Mesothelial cell of epicardium (in vitro differentiated cells): ENCODE data around the gene PER1. TPM values are rescaled to one million over a fixed set of nuclear protein-coding genes. Genes with fewer than 3 reads are reported as not detected.

Experiments used
- DNase-seq, 2 experiments: peaks; one replicate each; pipeline ENCODE4 v3.0.0; 2021; ENCODE audit warnings: low spot score in 2 of 2; ENCODE audit not compliant: unreplicated experiment in 2 of 2
- H3K27ac Mint-ChIP-seq: 2 replicates; pipeline ENCODE4 v1.8.0; 2021; ENCODE audit warnings: mixed read lengths
- H3K27me3 Mint-ChIP-seq: 2 replicates; pipeline ENCODE4 v1.8.0; 2021; ENCODE audit warnings: low read depth, mixed read lengths
- H3K36me3 Mint-ChIP-seq: 2 replicates; pipeline ENCODE4 v1.8.0; 2021; ENCODE audit warnings: mixed read lengths
- H3K4me1 Mint-ChIP-seq: 2 replicates; pipeline ENCODE4 v1.8.0; 2021; ENCODE audit warnings: mixed read lengths
- H3K4me3 Mint-ChIP-seq: 2 replicates; pipeline ENCODE4 v1.8.0; 2021; ENCODE audit warnings: mild to moderate bottlenecking, moderate library complexity, mixed read lengths
- H3K9me3 Mint-ChIP-seq: 2 replicates; pipeline ENCODE4 v1.8.0; 2021; ENCODE audit warnings: mixed read lengths
- total RNA-seq: library from RNA; stranded (reverse); gene quantifications from 3 replicates; pipeline ENCODE4 v1.2.1, GENCODE V29; 2021
- TF ChIP-seq, protein P1 (sequence below): fragments of 200-600 bp; sonication (generic); IDR thresholded peaks from one replicate; pipeline ENCODE4 v1.5.0; 2021; ENCODE audit warnings: antibody characterized with exemption; ENCODE audit not compliant: unreplicated experiment

Gene PER1
- total RNA-seq, 1 donor from 2014 or later = 70.2 TPM

DNA sequence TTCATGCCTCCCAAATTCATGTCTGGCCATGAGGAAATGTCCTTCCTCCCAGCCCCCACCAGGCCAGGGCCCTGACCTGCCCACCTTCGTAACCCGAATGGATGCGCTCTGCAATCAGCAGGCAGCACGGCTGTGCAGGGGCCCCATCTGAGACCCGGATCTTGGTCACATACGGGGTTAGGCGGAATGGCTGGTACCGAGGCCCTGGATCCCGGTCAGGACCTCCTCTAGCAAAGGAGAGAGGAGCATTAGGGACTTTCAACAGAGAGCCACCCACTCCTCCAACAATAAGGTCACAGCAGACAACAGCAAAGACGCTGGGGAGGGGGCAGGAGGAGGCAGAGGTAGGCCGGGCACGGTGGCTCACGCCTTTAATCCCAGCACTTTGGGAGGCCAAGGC lies 3.6 kb downstream of the PER1 start:
- Mint-ChIP-seq H3K4me3 (no peak overlapping the region), H3K36me3 (peaks cover 29% of the 10 kb centered on the region), H3K27me3 (no peaks in the 10 kb centered on the region), H3K27ac (no peak overlapping the region), H3K9me3 (no peaks in the 10 kb centered on the region), H3K4me1 (peaks cover 22% of the 10 kb centered on the region)
- TF ChIP-seq, protein P1, sequence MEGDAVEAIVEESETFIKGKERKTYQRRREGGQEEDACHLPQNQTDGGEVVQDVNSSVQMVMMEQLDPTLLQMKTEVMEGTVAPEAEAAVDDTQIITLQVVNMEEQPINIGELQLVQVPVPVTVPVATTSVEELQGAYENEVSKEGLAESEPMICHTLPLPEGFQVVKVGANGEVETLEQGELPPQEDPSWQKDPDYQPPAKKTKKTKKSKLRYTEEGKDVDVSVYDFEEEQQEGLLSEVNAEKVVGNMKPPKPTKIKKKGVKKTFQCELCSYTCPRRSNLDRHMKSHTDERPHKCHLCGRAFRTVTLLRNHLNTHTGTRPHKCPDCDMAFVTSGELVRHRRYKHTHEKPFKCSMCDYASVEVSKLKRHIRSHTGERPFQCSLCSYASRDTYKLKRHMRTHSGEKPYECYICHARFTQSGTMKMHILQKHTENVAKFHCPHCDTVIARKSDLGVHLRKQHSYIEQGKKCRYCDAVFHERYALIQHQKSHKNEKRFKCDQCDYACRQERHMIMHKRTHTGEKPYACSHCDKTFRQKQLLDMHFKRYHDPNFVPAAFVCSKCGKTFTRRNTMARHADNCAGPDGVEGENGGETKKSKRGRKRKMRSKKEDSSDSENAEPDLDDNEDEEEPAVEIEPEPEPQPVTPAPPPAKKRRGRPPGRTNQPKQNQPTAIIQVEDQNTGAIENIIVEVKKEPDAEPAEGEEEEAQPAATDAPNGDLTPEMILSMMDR = no peak
- DNase-seq = no peak

DNA sequence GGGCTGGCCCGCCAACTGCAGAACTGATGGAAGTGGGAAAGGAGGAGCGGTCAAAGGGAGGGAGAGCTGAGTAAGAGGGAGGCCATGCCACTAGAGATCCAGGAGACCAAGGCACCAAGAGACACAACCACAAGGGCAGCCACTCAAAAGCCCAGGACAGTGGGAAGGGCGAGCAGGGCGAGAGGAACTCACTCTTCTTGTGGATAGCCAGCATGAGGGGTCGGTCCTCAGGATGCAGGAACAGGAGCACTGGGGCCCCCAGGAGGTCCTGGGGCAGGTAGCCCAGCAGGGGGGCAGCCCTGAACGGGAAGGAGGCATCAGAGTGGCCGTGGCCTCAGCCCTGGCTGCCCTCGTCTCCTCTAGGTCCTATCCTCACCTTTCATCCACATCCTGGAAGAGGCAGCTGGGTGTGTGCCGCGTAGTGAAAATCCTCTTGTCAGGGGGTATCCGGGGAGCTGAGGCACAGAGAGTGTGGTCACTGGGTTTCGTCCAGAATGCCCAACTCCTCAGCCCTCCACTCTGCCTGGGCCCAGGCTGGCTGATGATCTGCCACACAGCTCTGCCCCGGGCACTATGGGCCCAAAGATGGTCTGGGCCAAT lies 4.3 kb downstream of the PER1 start:
- H3K4me3 Mint-ChIP-seq = no peak overlapping the region
- H3K36me3 Mint-ChIP-seq = peaks cover 29% of the 10 kb centered on the region
- peaks cover 15% of the 10 kb centered on the region for H3K4me1 Mint-ChIP-seq
- no peaks in the 10 kb centered on the region for H3K9me3 Mint-ChIP-seq
- no peak overlapping the region for H3K27ac Mint-ChIP-seq
- no peaks in the 10 kb centered on the region for H3K27me3 Mint-ChIP-seq
- no peak for DNase-seq
- TF ChIP-seq, protein P1 = no peak

DNA sequence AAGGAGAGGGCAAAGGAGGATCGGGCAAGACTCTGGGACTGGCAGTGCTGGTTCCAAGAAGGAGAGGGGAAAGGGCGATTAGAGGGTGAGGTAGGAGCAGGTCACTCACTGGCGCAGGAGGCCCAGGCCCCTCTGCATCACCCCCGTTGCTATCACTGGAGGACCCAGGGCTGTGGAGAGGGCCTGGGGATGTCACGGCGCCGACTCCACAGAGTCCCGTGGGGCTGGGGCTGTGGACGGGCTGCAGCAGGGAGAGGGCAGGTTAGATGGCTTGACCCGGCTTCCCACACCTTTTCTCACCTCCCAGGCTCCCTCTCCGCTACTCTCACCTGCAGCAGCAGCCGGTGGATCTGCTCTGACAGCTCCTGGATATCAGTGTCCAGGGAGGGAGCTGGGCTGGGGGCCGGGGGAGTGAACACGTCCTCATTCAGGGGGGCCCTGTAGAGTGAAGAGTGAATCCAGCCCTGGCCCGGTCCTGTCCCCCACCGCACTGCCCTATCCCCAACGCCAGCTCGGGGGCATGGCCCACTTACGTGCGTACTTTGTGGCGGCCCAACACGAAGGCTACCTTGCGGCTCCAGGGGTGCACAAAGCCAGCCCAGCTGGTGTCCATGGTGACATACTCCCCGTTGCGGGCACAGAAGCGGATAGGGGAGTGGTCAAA lies 4.9 kb downstream of the PER1 start:
- H3K4me3 Mint-ChIP-seq = no peak overlapping the region
- TF ChIP-seq, protein P1 = no peak
- no peak for DNase-seq
- H3K9me3 Mint-ChIP-seq = no peaks in the 10 kb centered on the region
- H3K27ac Mint-ChIP-seq = no peak overlapping the region
- peaks cover 9% of the 10 kb centered on the region for H3K4me1 Mint-ChIP-seq
- no peaks in the 10 kb centered on the region for H3K27me3 Mint-ChIP-seq
- H3K36me3 Mint-ChIP-seq = peaks cover 34% of the 10 kb centered on the region

DNA sequence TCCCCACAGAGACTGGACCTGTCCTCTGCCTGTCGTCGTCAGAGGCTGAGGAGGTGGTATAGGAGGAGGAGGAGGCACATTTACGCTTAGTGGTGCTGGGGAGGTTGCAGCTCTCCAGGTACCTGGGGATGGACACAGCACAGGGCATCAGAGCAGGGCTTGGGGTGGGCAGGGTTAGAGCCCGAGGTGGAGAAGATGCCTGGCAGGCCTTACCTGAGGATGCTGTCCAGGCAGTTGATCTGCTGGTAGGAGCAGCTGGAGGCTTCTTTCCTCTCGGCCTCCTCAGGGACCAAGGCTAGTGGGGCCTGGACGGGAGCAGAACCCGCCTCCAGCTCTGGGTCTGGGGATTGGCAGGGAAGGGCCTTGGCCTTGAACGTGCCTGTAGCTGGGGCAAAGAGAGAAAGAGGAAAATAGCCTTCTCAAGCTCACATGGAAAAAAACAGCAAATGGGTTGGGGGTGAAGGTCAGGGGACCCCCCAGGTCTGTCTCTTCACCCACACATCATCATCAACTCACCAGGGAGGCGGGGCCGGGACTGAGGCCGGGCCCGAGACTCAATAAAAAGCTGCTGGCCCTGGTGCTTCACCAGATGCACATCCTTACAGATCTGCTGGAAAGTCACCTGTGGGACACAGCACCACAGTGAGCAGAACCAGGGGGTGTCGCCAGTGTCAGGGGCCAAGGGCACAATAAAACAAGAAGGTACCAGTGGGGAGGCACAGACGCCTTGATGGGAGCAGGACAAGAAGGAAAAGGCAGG lies 5.6 kb downstream of the PER1 start:
- no peak overlapping the region for H3K4me3 Mint-ChIP-seq
- peaks cover 38% of the 10 kb centered on the region for H3K36me3 Mint-ChIP-seq
- H3K9me3 Mint-ChIP-seq = no peaks in the 10 kb centered on the region
- TF ChIP-seq, protein P1 = no peak
- H3K27ac Mint-ChIP-seq = no peak overlapping the region
- no peaks in the 10 kb centered on the region for H3K27me3 Mint-ChIP-seq
- H3K4me1 Mint-ChIP-seq = peaks cover 3% of the 10 kb centered on the region
- no peak for DNase-seq

DNA sequence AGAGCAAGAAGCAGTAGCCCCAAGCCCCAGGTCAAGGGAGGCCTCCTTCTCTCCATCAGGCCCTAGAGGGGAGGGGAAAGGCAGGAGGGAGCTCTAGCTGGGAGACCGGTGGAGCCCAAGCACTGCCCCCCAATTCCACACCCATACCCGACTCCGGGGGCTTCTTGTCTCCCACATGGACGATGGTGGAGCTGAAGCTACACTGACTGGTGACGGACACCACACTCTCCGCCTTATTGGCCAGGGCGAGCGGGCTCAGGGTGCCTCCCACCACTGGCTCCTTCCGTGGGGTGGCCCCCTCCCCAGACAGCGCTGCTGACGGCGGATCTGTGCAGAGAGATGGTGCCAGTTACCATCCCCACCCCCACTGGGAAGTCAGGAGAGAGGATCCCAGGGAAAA lies 6.4 kb downstream of the PER1 start:
- H3K27me3 Mint-ChIP-seq = no peaks in the 10 kb centered on the region
- no peak overlapping the region for H3K27ac Mint-ChIP-seq
- peaks cover 45% of the 10 kb centered on the region for H3K36me3 Mint-ChIP-seq
- no peaks in the 10 kb centered on the region for H3K4me1 Mint-ChIP-seq
- TF ChIP-seq, protein P1 = no peak
- DNase-seq = no peak
- H3K9me3 Mint-ChIP-seq = no peaks in the 10 kb centered on the region
- H3K4me3 Mint-ChIP-seq = no peak overlapping the region
